Activated naive CD8-positive, alpha-beta T cell treated with anti-CD3 and anti-CD28 coated beads, Interleukin-2, amount 10 ng/mL, durations not matched to agents 7 days and 5 days (primary cell): ENCODE measurements around the gene PCNA. TPM values are rescaled to one million over a fixed set of nuclear protein-coding genes. Genes with fewer than 3 reads are reported as not detected.
A peak's percentile ranks its signal among the peaks of the same experiment; 100 is the strongest.

Experiments
- ATAC-seq: fragments of 150-1000 bp; cut with Tn5 transposase; one replicate; pipeline ENCODE4 v1.10.0; 2021; ENCODE audit warnings: low read depth, moderate library complexity
- POLR2A ChIA-PET: fragments of 350-600 bp; sonication (Branson Sonifier 250); formaldehyde crosslinking; loops from one replicate; lab custom pipeline; 2021; ENCODE audit warnings: antibody characterized with exemption; lab: Charles Lee
- DNase-seq: peaks from one replicate; pipeline ENCODE4 v3.0.0; 2021
- H3K27ac Mint-ChIP-seq: one replicate; pipeline ENCODE4 v1.8.0; 2022; ENCODE audit warnings: mild to moderate bottlenecking, mixed read lengths
- H3K27me3 Mint-ChIP-seq: one replicate; pipeline ENCODE4 v1.8.0; 2022; ENCODE audit warnings: mild to moderate bottlenecking, moderate library complexity, mixed read lengths
- H3K36me3 Mint-ChIP-seq: one replicate; pipeline ENCODE4 v1.8.0; 2021; ENCODE audit warnings: mild to moderate bottlenecking, mixed read lengths
- H3K4me1 Mint-ChIP-seq: one replicate; pipeline ENCODE4 v1.8.0; 2021; ENCODE audit warnings: mixed read lengths
- H3K4me3 Mint-ChIP-seq: one replicate; pipeline ENCODE4 v1.8.0; 2022; ENCODE audit warnings: mild to moderate bottlenecking, moderate library complexity, mixed read lengths
- H3K9me3 Mint-ChIP-seq: one replicate; pipeline ENCODE4 v1.8.0; 2021; ENCODE audit warnings: mixed read lengths
- total RNA-seq, 2 experiments: library from RNA; stranded (reverse); gene quantifications; one replicate each; pipeline ENCODE4 v1.2.3, GENCODE V29; 2021

The PCNA gene
- total RNA-seq, result 100 to 1,000 TPM; 393 to 421 TPM

DNA sequence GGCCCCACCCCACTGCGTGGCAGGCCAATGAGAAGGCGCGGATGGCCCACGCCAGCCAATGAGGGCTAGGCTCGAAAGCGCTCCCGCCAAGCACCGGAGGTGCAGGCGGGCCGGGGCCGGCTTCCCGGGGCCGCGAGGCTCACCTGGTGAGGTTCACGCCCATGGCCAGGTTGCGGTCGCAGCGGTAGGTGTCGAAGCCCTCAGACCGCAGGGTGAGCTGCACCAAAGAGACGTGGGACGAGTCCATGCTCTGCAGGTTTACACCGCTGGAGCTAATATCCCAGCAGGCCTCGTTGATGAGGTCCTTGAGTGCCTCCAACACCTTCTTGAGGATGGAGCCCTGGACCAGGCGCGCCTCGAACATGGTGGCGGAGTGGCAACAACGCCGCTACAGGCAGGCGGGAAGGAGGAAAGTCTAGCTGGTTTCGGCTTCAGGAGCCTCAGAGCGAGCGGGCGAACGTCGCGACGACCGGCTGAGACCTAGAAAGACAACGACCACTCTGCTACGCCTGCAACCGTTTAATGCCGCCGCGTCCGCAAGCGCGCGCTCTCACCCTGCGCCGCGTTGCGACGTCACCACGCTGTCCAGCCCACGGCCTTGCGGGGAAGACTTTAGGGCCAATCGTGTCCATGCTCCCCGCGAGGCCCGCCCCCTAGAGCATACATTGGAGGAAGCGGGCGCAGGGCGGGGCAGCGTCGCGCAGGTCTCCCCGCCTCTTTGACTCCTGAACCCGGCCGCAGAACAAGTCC lies at the start of gene PCNA:
Gene PCNA, minus strand, starts transcription at position 524 of the 750 bp plus-strand sequence. Its CDS starts 160 bp downstream, at position 364.
- POLR2A ChIA-PET, result interaction anchor here (0.7 to 2.1 kb wide), 18 partner anchors 9 to 435 kb away, joined by 3 to 10 read pairs (median 4); no protein-coding TSS in a partner anchor
- ATAC-seq, result peak; percentile 90
- Mint-ChIP-seq H3K27me3 (no peaks in the 10 kb centered on the region), H3K4me1 (peaks cover 45% of the 10 kb centered on the region), H3K36me3 (peaks cover 36% of the 10 kb centered on the region), H3K4me3 (peak within 1 kb of the TSS; percentile 96), H3K9me3 (no peaks in the 10 kb centered on the region), H3K27ac (peak within 1 kb of the TSS; percentile 97)
- peak; percentile 97 for DNase-seq

DNA sequence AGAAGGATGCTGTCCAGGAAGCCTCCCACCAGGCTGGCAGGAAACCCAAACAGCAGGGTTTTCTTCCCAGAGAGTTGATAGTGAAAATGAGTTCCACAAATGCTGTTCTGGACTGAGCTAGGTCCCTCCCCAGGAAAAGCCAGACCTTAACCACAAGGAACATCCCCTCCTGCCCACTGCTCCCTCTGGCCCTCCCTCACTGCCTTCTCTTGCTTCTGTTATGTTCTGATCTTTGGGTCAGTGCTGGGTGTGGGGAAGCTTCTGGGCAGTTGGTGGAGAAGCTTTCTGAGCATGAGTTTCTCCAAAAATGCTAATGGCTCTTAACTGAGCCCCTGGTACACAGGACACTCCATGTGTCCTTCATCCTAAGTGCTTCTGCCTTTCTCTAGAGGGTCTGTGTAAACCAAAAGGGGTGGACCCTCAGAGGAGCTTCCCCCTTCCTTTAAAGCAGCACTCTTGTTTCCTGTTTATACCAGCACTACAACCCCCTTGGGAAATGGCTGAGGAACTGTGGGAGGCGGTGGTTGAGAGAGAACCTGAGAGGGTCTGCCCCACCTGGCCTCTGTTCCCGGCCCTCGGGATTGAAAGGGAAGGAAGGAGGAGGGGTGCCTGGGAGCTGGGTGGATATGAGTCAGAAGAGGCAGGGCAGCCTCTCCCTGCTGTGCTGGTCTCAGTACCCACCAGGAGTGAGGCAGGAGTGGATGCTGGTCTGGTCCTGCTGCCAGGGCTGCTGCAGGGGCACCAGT lies 49.1 kb upstream of the PCNA start:
- H3K27me3 Mint-ChIP-seq, result no peaks in the 10 kb centered on the region

DNA sequence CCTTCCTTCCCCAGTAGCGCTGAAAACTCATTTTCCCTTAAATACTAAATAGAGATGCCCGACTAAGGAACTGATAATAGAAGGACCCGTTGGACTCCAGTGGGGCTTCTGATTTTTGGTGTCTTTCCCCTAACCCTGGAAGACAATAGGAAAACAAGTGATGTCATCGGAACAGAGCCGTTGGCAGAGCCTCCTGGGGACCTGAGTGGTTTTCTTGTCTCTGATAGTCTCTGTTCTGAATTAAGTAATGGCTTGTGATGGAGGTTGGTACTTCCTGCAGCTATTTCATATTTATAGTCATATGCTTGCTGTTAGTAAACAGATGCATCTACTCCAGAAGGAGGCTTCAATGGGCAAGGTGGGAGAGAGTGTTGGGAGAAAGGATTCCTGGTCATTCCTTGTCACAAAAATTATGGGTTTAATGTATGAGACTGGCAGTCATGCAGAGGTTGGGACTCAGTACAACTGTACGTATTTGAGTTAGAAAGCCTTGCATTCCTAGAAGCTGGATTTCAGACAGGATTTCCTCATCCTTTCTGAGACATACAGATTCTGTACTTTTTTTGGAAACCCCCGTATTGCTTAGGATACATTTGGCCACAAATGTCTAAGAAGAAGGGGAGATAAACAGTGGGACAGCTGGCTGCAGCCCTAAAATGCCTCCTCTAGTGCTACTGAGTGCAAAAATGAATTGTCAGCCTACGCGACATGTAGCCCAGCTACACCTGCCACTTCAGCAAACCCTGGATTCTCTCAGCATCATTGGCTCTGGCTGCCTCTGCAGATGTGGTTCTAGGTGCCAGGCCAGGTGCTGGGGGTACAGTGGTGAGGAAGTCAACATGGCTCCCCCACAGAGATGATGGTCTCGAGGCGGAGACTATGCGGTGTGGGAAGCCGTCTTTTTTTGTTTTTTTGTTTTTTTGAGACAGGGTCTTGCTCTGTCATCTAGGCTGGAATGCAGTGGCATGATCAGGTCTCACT lies 45.2 kb upstream of the PCNA start:
- no peaks in the 10 kb centered on the region for H3K9me3 Mint-ChIP-seq
- no peak overlapping the region for H3K27ac Mint-ChIP-seq
- peaks cover 7% of the 10 kb centered on the region for H3K36me3 Mint-ChIP-seq
- H3K27me3 Mint-ChIP-seq, result no peaks in the 10 kb centered on the region
- POLR2A ChIA-PET, result no interaction called here
- H3K4me1 Mint-ChIP-seq, result peaks cover 36% of the 10 kb centered on the region
- H3K4me3 Mint-ChIP-seq, result no peak overlapping the region
- ATAC-seq (no peak), DNase-seq (no peak)

More for the DNA sequence above, 49.1 kb upstream of the PCNA start:
- peak overlapping the region; percentile 18 for H3K4me3 Mint-ChIP-seq
- H3K9me3 Mint-ChIP-seq, result no peaks in the 10 kb centered on the region
- H3K4me1 Mint-ChIP-seq, result peaks cover 46% of the 10 kb centered on the region
- POLR2A ChIA-PET, result no interaction called here
- H3K36me3 Mint-ChIP-seq, result peaks cover 1% of the 10 kb centered on the region
- no peak for DNase-seq
- peak overlapping the region; percentile 74 for H3K27ac Mint-ChIP-seq
- ATAC-seq, result peak; percentile 29

DNA sequence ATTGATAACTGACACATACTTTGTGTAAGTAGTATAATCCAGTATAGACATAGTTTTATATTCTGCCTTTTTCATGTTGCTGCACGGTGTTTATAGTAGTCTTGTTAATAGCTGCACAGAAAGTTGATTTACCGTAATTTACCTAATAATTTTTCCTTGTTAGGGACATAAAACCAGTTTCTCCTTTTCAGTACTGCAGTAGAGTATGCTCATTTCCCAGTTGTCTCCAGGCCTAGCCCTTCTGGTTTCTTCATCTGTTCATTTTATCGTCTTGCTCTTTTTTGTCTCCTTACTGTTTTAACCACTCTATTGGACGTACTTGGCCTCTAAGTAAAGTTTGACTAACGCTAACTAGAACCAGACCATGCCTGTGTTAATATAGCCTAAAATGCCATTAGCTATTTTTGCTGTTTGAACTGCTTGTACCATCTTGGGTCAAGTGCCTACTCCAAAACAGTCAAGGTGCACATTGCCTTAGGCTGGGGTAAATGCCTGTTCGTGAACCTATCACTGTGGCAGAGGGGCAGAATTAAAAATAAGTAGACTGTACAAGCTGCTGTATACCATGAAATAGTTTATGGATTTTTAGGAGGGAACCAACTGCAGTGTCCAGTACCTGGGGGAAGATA lies 41.9 kb upstream of the PCNA start:
- H3K9me3 Mint-ChIP-seq, result no peaks in the 10 kb centered on the region
- POLR2A ChIA-PET, result no interaction called here
- DNase-seq (no peak), ATAC-seq (no peak)
- no peak overlapping the region for H3K4me3 Mint-ChIP-seq
- no peaks in the 10 kb centered on the region for H3K27me3 Mint-ChIP-seq
- no peak overlapping the region for H3K27ac Mint-ChIP-seq
- peaks cover 10% of the 10 kb centered on the region for H3K36me3 Mint-ChIP-seq
- H3K4me1 Mint-ChIP-seq, result peaks cover 23% of the 10 kb centered on the region

DNA sequence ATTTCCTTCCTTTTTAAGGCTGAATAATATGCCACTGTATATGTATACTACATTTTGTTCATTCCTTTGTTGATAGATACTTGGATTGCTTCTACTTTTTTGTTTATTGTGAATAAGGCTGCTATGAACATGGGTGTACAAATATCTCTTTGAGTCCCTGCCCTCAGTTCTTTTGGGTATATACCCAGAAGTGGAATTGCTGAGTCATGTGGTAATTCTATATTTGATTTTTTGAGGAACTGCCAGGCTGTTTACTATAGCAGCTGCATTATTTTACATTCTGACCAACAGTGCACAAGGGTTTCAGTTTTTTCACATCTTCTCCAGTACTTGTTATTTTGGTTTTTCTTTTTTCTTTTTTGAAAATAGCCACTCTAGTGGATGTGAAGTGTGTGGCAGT lies 41.1 kb upstream of the PCNA start:
- ATAC-seq (no peak), DNase-seq (no peak)
- POLR2A ChIA-PET, result no interaction called here
- Mint-ChIP-seq H3K4me1 (peaks cover 21% of the 10 kb centered on the region), H3K36me3 (peaks cover 15% of the 10 kb centered on the region), H3K9me3 (no peaks in the 10 kb centered on the region), H3K27ac (no peak overlapping the region), H3K27me3 (no peaks in the 10 kb centered on the region), H3K4me3 (no peak overlapping the region)

DNA sequence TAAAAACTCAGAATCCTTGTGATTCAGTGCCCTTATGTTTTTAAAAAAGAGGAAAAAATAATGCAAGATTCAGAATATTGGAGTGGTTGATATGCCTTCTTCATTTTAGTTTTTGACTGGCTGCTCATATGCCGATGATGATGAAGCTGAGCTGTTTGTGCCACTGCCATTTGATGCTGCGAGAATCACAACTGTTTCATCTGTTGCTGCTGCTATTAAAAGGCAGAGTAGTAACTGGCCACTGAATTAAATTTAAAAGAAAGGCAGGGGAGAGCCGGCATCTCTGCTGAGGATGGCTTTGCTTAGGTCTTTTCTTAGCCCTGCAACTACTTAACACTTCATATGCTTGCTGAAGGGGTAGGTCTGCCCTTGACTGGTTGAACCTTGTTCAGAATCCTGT lies 40.2 kb upstream of the PCNA start:
- peaks cover 23% of the 10 kb centered on the region for H3K4me1 Mint-ChIP-seq
- POLR2A ChIA-PET, result no interaction called here
- H3K36me3 Mint-ChIP-seq, result peaks cover 19% of the 10 kb centered on the region
- ATAC-seq, result no peak
- H3K27me3 Mint-ChIP-seq, result no peaks in the 10 kb centered on the region
- H3K4me3 Mint-ChIP-seq, result no peak overlapping the region
- no peak for DNase-seq
- no peaks in the 10 kb centered on the region for H3K9me3 Mint-ChIP-seq
- H3K27ac Mint-ChIP-seq, result no peak overlapping the region

DNA sequence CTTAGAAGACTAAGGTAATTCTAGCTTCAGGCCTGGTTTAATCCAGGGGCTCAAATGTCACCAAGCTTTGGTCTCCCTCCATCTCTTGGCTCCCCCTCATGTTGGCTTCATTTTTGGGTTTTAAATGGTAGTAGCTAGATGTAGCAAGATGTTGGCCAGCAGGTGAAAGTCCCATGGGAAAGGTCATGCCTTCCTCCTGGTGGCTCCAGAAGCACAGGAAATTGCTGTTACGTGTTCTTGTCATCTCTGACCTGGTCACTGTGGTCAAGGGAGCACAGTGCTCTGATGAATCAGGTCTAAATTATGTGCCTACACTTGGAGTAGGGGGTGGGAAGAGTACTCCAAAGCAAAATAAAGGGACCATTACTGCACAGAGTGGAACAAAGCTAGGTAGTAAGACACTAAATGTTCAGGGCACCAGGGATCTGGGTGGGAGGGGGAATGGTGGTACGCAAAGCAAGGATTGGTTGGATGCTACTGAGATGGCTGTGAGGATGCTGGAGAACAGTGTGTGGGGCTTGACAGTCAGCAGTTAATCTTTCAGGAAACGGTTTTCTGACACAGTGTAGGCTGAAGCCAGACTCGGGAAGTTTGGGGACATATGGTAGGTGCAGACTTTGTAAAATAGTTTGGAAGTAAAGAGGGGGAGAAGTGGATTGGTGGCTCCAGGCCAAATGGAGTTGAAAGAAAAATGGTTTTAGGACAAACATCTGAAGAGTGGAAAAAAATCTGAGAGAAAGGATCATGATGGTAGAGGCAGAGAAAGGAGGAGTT lies 37.1 kb upstream of the PCNA start:
- ATAC-seq, result no peak

DNA sequence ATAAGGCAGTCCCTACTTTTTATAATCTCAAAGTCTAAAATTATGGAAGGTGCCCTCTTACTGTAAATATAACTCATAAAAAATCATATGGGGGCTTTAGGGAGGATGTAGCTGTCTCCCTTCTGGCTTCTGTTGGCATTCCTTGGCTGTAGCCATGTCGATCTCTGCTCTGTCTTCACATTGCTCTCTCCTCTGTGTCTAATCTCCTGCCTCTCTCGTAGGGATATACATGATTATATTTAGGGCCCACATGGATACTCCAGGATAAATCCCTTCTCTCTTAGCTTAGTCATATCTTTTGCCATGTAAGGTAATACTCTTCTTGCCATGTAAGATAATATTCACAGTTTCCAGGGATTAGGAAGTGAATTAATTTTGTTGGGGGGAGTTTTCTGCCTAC lies 35.6 kb upstream of the PCNA start:
- Mint-ChIP-seq H3K4me3 (no peak overlapping the region), H3K36me3 (peaks cover 22% of the 10 kb centered on the region), H3K9me3 (no peaks in the 10 kb centered on the region), H3K4me1 (peaks cover 28% of the 10 kb centered on the region), H3K27ac (no peak overlapping the region), H3K27me3 (no peaks in the 10 kb centered on the region)
- DNase-seq, result no peak
- no peak for ATAC-seq
- POLR2A ChIA-PET, result no interaction called here

More for the DNA sequence above, 37.1 kb upstream of the PCNA start:
- peaks cover 24% of the 10 kb centered on the region for H3K36me3 Mint-ChIP-seq
- H3K27me3 Mint-ChIP-seq, result no peaks in the 10 kb centered on the region
- H3K9me3 Mint-ChIP-seq, result no peaks in the 10 kb centered on the region
- H3K27ac Mint-ChIP-seq, result peak overlapping the region; percentile 11
- no peak overlapping the region for H3K4me3 Mint-ChIP-seq
- DNase-seq, result no peak
- POLR2A ChIA-PET, result no interaction called here
- H3K4me1 Mint-ChIP-seq, result peaks cover 33% of the 10 kb centered on the region

DNA sequence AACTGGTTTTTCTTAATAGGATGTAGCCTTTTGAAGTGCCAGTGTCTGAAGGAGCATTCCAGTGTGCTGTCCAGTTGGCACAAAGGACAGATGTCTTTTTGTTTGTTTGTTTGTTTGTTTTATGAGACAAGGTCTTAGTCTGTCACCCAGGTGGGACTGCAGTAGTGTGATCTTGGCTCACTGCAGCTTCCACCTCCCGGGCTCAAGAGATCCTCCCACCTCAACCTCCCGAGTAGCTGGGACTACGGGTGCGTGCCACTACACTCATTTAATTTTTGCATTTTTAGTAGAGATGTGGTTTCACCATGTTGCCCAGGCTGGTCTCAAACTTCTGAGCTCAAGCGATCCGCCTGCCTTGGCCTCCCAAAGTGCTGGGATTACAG lies 34.8 kb upstream of the PCNA start:
- Mint-ChIP-seq H3K27me3 (no peaks in the 10 kb centered on the region), H3K27ac (no peak overlapping the region), H3K36me3 (peaks cover 22% of the 10 kb centered on the region), H3K4me1 (peaks cover 28% of the 10 kb centered on the region), H3K9me3 (no peaks in the 10 kb centered on the region), H3K4me3 (no peak overlapping the region)
- no peak for DNase-seq
- POLR2A ChIA-PET, result no interaction called here
- no peak for ATAC-seq

DNA sequence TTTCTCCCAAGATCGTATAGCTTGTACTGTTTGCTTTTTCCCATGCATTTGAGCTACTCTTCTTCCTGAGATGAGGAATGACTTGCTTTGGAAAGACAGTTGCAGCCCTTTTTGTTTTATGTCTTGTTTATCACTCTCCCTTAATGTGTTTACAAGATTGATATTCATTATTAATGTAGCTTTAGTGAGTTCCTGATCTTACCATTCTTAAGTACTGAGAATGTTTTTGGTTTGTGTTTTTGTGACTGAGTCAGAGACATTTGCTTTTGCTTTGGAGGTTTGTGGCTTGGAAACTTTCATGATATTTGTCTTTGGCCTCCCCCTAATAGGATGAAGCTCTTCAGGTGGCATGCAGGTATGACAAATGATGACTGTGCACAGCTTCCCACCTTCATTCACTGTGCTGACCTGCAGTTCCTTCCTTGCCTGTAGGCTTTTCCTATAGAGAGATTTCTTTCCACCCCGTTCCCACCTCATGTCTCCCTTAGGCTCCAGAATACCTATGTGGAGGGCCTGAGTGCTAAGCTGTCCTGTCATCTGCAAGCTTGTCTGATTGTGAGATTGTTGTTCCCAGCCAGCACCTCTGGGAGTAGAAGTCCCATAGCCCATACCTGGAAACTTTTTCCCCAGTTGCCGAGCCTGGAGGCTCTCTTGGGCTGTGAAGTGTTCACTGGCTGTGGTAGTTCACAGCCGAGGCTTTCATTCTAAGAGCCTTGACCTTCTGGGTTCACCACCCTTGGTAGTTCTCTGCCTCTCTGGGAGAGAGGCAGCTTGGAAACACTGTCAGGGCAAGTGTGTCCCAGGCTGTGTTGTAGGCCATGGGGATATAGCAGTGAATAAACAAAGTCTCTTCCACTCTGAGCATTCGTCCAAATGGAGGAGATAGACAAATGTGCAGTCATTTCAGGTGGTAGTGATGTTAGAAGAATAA lies 34.1 kb upstream of the PCNA start:
- POLR2A ChIA-PET, result no interaction called here
- no peak for DNase-seq
- peaks cover 28% of the 10 kb centered on the region for H3K4me1 Mint-ChIP-seq
- H3K9me3 Mint-ChIP-seq, result no peaks in the 10 kb centered on the region
- H3K36me3 Mint-ChIP-seq, result peaks cover 22% of the 10 kb centered on the region
- no peak for ATAC-seq
- H3K27ac Mint-ChIP-seq, result no peak overlapping the region
- H3K27me3 Mint-ChIP-seq, result no peaks in the 10 kb centered on the region
- H3K4me3 Mint-ChIP-seq, result no peak overlapping the region

DNA sequence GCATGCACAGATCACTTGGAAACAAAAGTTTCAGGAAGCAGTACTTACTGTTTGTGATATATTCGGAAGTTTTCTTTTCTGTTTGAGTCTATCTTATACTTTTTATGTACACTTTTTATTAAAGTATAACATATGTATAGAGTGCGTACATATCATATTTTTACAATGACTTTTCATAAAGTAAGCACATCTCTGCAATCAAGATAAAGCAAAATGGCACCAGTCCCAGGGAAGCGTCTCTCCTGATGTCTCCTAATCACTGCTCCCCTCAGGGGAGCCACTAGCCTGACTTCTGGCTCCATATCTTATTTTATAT lies 33.4 kb upstream of the PCNA start:
- ATAC-seq (no peak), DNase-seq (no peak)
- H3K27me3 Mint-ChIP-seq, result no peaks in the 10 kb centered on the region
- no peak overlapping the region for H3K4me3 Mint-ChIP-seq
- peaks cover 30% of the 10 kb centered on the region for H3K4me1 Mint-ChIP-seq
- POLR2A ChIA-PET, result no interaction called here
- H3K36me3 Mint-ChIP-seq, result peaks cover 22% of the 10 kb centered on the region
- H3K27ac Mint-ChIP-seq, result no peak overlapping the region
- H3K9me3 Mint-ChIP-seq, result no peaks in the 10 kb centered on the region
